Panc1 (cell line): ENCODE data around the gene LLGL2. TPM values are rescaled to one million over a fixed set of nuclear protein-coding genes. Genes with fewer than 3 reads are reported as not detected.

Experiments
- ATAC-seq: fragments of 200-7000 bp; cut with Tn5 transposase; 2 replicates; pipeline ENCODE4 v1.9.1; 2020; ENCODE audit warnings: mild to moderate bottlenecking, moderate library complexity
- BruUV-seq: library from RNA; stranded (reverse); fragments of 400-500 nt; replicated peaks from 2 replicates; lab custom pipeline; 2021; lab: Mats Ljungman, UMichigan
- CTCF ChIA-PET: fragments of 300-600 bp; sonication (Branson Sonifier 250); formaldehyde crosslinking; loops from one replicate; lab custom pipeline; 2022; ENCODE audit warnings: antibody characterized with exemption; lab: Charles Lee
- POLR2A ChIA-PET: fragments of 300-600 bp; sonication (Branson Sonifier 250); formaldehyde crosslinking; loops from one replicate; lab custom pipeline; 2022; ENCODE audit warnings: antibody characterized with exemption; lab: Charles Lee
- DNase-seq: peaks from one replicate; pipeline ENCODE4 v3.0.0-alpha.2; 2010; ENCODE audit warnings: low read depth, low spot score
- H3K27ac ChIP-seq: 2 replicates; pipeline ENCODE4 v1.5.1; 2011; ENCODE audit warnings: mild to moderate bottlenecking, low read length, inconsistent platforms
- H3K27me3 ChIP-seq: fragments of 200-500 bp; sonication (Bioruptor generic); 2 replicates; pipeline ENCODE4 v1.6.0; 2014; ENCODE audit warnings: low read length, inconsistent platforms; ENCODE audit not compliant: control insufficient read depth, insufficient read depth
- H3K36me3 ChIP-seq: fragments of 200-500 bp; sonication (Bioruptor generic); 2 replicates; pipeline ENCODE4 v1.5.1; 2014; ENCODE audit warnings: inconsistent platforms, mild to moderate bottlenecking, low read length, moderate library complexity; ENCODE audit not compliant: control insufficient read depth, insufficient read depth
- H3K4me1 ChIP-seq: 2 replicates; pipeline ENCODE4 v1.5.1; 2011; ENCODE audit warnings: inconsistent platforms, mild to moderate bottlenecking, low read length, moderate library complexity; ENCODE audit not compliant: control insufficient read depth, insufficient read depth
- H3K4me3 ChIP-seq, 2 experiments: 2 replicates each; pipeline ENCODE4 v1.5.1; 2011 to 2012; ENCODE audit warnings: low read depth in 2 of 2, low read length in 2 of 2, mild to moderate bottlenecking in 2 of 2, inconsistent platforms in 1 of 2, moderate library complexity in 1 of 2
- H3K9me3 ChIP-seq: fragments of 200-500 bp; sonication (Bioruptor generic); 2 replicates; pipeline ENCODE4 v1.5.1; 2014; ENCODE audit warnings: low read depth, mild to moderate bottlenecking, inconsistent platforms, low read length, moderate library complexity; ENCODE audit not compliant: control insufficient read depth, insufficient read depth
- POLR2AphosphoS5 ChIP-seq: IDR thresholded peaks from 2 replicates; pipeline ENCODE4 v1.6.1; 2012; ENCODE audit warnings: mild to moderate bottlenecking, low read depth, low read length, moderate library complexity
- SIN3A ChIP-seq: IDR thresholded peaks from 2 replicates; pipeline ENCODE4 v1.6.1; 2012; ENCODE audit warnings: low read depth, mild to moderate bottlenecking, low read length, moderate library complexity, borderline replicate concordance; ENCODE audit not compliant: insufficient read depth
- TCF7L2 ChIP-seq: IDR thresholded peaks from 2 replicates; pipeline ENCODE4 v1.6.1; 2011; ENCODE audit warnings: mild to moderate bottlenecking, low read depth, low read length, inconsistent platforms
- in situ Hi-C: cut with HindIII; loops from 2 replicates; pipeline ENCODE4 v1.10.0; 2016; ENCODE audit warnings: low sequenced_read_pairs, low pct_unique_long_range_greater_than_20kb
- intact Hi-C: fragments of 100-400 bp; cut with micrococcal nuclease; formaldehyde crosslinking; loops from one replicate; pipeline ENCODE4 v1.10.0; 2022; ENCODE audit not compliant: unreplicated experiment
- total RNA-seq: library from RNA; stranded (reverse); gene quantifications from one replicate; pipeline ENCODE4 v1.2.1, GENCODE V29; 2021; ENCODE audit not compliant: unreplicated experiment
- TF ChIP-seq, protein P1 (sequence below), 2 experiments: IDR thresholded peaks; 2 replicates each; pipeline ENCODE4 v1.6.1; 2011 to 2012; ENCODE audit warnings: low read depth in 2 of 2, control low read depth in 1 of 2, low read length in 1 of 2, mild to moderate bottlenecking in 1 of 2, moderate library complexity in 1 of 2; ENCODE audit not compliant: insufficient read depth in 1 of 2
- TF ChIP-seq, protein P2 (sequence below): fragments of 450-650 bp; IDR thresholded peaks from 2 replicates; pipeline ENCODE4 v1.5.1; 2017; ENCODE audit warnings: mild to moderate bottlenecking

Gene LLGL2
- total RNA-seq, 1 experiment from 2014 or later, result 201 TPM

- ChIA-PET CTCF (interaction anchor here (1.4 kb wide), 1 partner anchor 19 kb away, joined by 5 read pairs; no protein-coding TSS in a partner anchor), POLR2A (interaction anchor here (1.2 kb wide), 1 partner anchor 22 kb away, joined by 16 read pairs; no protein-coding TSS in a partner anchor)
- Histone ChIP-seq H3K27me3 (no peaks in the 10 kb centered on the region), H3K36me3 (no peaks in the 10 kb centered on the region), H3K4me3 (no peak overlapping the region), H3K4me1 (peaks cover 7% of the 10 kb centered on the region), H3K27ac (no peak overlapping the region), H3K9me3 (no peaks in the 10 kb centered on the region)
- ATAC-seq (peak; percentile 46), DNase-seq (no peak)
- intact Hi-C loops, result no loop called here
- TF ChIP-seq, protein P1, sequence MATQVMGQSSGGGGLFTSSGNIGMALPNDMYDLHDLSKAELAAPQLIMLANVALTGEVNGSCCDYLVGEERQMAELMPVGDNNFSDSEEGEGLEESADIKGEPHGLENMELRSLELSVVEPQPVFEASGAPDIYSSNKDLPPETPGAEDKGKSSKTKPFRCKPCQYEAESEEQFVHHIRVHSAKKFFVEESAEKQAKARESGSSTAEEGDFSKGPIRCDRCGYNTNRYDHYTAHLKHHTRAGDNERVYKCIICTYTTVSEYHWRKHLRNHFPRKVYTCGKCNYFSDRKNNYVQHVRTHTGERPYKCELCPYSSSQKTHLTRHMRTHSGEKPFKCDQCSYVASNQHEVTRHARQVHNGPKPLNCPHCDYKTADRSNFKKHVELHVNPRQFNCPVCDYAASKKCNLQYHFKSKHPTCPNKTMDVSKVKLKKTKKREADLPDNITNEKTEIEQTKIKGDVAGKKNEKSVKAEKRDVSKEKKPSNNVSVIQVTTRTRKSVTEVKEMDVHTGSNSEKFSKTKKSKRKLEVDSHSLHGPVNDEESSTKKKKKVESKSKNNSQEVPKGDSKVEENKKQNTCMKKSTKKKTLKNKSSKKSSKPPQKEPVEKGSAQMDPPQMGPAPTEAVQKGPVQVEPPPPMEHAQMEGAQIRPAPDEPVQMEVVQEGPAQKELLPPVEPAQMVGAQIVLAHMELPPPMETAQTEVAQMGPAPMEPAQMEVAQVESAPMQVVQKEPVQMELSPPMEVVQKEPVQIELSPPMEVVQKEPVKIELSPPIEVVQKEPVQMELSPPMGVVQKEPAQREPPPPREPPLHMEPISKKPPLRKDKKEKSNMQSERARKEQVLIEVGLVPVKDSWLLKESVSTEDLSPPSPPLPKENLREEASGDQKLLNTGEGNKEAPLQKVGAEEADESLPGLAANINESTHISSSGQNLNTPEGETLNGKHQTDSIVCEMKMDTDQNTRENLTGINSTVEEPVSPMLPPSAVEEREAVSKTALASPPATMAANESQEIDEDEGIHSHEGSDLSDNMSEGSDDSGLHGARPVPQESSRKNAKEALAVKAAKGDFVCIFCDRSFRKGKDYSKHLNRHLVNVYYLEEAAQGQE (IDR thresholded peaks at IDR 0.05; ENCODE audit: insufficient read depth in 1 of 2, low read depth in 2 of 2, low read length in 1 of 2), result no peak
- TF ChIP-seq POLR2AphosphoS5 (no peak), SIN3A (no peak), TCF7L2 (no peak)
- TF ChIP-seq, protein P2, sequence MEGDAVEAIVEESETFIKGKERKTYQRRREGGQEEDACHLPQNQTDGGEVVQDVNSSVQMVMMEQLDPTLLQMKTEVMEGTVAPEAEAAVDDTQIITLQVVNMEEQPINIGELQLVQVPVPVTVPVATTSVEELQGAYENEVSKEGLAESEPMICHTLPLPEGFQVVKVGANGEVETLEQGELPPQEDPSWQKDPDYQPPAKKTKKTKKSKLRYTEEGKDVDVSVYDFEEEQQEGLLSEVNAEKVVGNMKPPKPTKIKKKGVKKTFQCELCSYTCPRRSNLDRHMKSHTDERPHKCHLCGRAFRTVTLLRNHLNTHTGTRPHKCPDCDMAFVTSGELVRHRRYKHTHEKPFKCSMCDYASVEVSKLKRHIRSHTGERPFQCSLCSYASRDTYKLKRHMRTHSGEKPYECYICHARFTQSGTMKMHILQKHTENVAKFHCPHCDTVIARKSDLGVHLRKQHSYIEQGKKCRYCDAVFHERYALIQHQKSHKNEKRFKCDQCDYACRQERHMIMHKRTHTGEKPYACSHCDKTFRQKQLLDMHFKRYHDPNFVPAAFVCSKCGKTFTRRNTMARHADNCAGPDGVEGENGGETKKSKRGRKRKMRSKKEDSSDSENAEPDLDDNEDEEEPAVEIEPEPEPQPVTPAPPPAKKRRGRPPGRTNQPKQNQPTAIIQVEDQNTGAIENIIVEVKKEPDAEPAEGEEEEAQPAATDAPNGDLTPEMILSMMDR, result no peak
- no TSS peak for BruUV-seq
- in situ Hi-C loops, result no loop called here
Observed at GRCh38 chr17:75594499-75595283, 69.2 kb downstream of the LLGL2 start.

DNA sequence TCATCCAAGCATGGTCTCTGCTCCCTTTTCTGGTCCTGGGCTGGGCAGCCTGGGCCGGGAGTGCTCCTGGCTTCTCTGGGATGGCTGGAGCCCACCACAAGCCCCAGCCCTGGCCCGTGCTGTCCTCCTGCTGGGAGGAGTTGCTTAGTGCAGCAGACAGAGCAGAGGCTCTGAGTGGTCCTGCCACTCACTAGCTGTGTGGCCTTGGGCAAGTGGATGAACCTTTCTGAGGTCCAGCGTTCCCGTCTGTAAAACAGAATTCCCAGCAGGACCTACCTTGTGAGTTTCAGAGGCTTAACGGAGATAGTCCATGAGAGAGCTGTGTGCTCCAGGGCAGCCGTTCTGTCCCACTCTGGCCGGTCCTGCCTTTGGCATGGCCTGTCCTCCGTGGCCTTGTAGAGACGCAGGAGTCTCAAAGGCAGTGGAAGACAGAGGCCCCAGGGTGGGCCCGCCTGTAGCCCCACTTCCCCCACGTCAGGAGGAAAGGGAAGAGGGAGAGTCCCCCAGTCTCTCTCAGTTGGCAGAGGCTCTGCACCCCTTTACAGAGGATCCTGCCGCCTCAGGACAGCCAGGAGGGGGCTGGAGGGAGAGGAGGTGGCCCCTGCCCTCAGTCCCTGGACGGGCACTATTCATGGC lies 69.9 kb downstream of the LLGL2 start:
- Histone ChIP-seq H3K4me1 (peaks cover 2% of the 10 kb centered on the region), H3K27me3 (no peaks in the 10 kb centered on the region), H3K27ac (no peak overlapping the region), H3K9me3 (no peaks in the 10 kb centered on the region), H3K4me3 (no peak overlapping the region), H3K36me3 (no peaks in the 10 kb centered on the region)
- TF ChIP-seq TCF7L2 (no peak), SIN3A (no peak), POLR2AphosphoS5 (no peak)
- TF ChIP-seq, protein P1 (IDR thresholded peaks at IDR 0.05; ENCODE audit: insufficient read depth in 1 of 2, low read depth in 2 of 2, low read length in 1 of 2), result no peak
- TF ChIP-seq, protein P2, result no peak
- CTCF ChIA-PET, result interaction anchor here (0.6 to 1.4 kb wide), 2 partner anchors 18 to 38 kb away, joined by 4 to 5 read pairs; partner anchors contain the start of gene SMIM5
- ATAC-seq, result peak; percentile 14; the same call in 1 of the 2 replicates
- in situ Hi-C loops (no loop called here), intact Hi-C loops (no loop called here)
- POLR2A ChIA-PET, result no interaction called here
- DNase-seq, result no peak
- BruUV-seq, result no TSS peak
